SK-N-SH treated with all-trans-retinoic acid at 6 μM for 48 hours (cell line): ENCODE measurements around the gene B3GNT9.

Experiments used
- ATAC-seq: fragments of 200-7000 bp; cut with Tn5 transposase; 3 replicates; pipeline ENCODE4 v1.9.1; 2020; ENCODE audit warnings: mild to moderate bottlenecking, moderate library complexity
- ARNTL ChIP-seq: fragments of 450-650 bp; formaldehyde crosslinking; IDR thresholded peaks from 2 replicates; pipeline ENCODE4 v1.5.0; 2020; ENCODE audit warnings: low read depth, mild to moderate bottlenecking, moderate library complexity, borderline replicate concordance
- BACH2 ChIP-seq: fragments of 250-450 bp; sonication (Bioruptor Pico); IDR thresholded peaks from 2 replicates; pipeline ENCODE4 v1.9.0; 2021; ENCODE audit warnings: mild to moderate bottlenecking, borderline replicate concordance
- CREB5 ChIP-seq: fragments of 250-450 bp; sonication (Bioruptor Pico); IDR thresholded peaks from 2 replicates; pipeline ENCODE4 v1.5.1; 2020; ENCODE audit warnings: low read depth, mild to moderate bottlenecking, moderate library complexity
- CSDC2 ChIP-seq: fragments of 250-450 bp; sonication (Bioruptor Pico); IDR thresholded peaks from 2 replicates; pipeline ENCODE4 v1.5.0; 2020; ENCODE audit warnings: mild to moderate bottlenecking, moderate library complexity
- GLIS3 ChIP-seq: fragments of 250-450 bp; sonication (Bioruptor Pico); IDR thresholded peaks from 2 replicates; pipeline ENCODE4 v1.5.0; 2020; ENCODE audit warnings: mild to moderate bottlenecking, moderate library complexity
- ISL1 ChIP-seq: fragments of 250-450 bp; sonication (Bioruptor Pico); IDR thresholded peaks from 2 replicates; pipeline ENCODE4 v2.1.2; 2022; ENCODE audit warnings: mild to moderate bottlenecking, moderate library complexity
- OSR1 ChIP-seq: fragments of 250-450 bp; sonication (Bioruptor Pico); IDR thresholded peaks from 2 replicates; pipeline ENCODE4 v1.8.0; 2022; ENCODE audit warnings: moderate library complexity, mild to moderate bottlenecking, inconsistent platforms
- POU6F1 ChIP-seq: fragments of 250-450 bp; sonication (Bioruptor Pico); IDR thresholded peaks from 2 replicates; pipeline ENCODE4 v1.8.0; 2021; ENCODE audit warnings: low read depth, mild to moderate bottlenecking, moderate library complexity, borderline replicate concordance
- PPARA ChIP-seq: fragments of 250-450 bp; sonication (Bioruptor Pico); IDR thresholded peaks from 2 replicates; pipeline ENCODE4 v1.5.0; 2020; ENCODE audit warnings: mild to moderate bottlenecking, borderline replicate concordance
- SNAI2 ChIP-seq: fragments of 250-450 bp; sonication (Bioruptor Pico); IDR thresholded peaks from 2 replicates; pipeline ENCODE4 v1.5.0; 2020; ENCODE audit warnings: mild to moderate bottlenecking, moderate library complexity
- TCF4 ChIP-seq: fragments of 250-450 bp; sonication (Bioruptor Pico); IDR thresholded peaks from 2 replicates; pipeline ENCODE4 v1.8.0; 2021; ENCODE audit warnings: mild to moderate bottlenecking, moderate library complexity, borderline replicate concordance
- TOX ChIP-seq: fragments of 250-450 bp; sonication (Bioruptor Pico); IDR thresholded peaks from 2 replicates; pipeline ENCODE4 v1.8.0; 2021; ENCODE audit warnings: mild to moderate bottlenecking, moderate library complexity, borderline replicate concordance
- ZC3H10 ChIP-seq: fragments of 250-450 bp; sonication (Bioruptor Pico); IDR thresholded peaks from 2 replicates; pipeline ENCODE4 v1.5.1; 2021; ENCODE audit warnings: mild to moderate bottlenecking, moderate library complexity
- ZFP30 ChIP-seq: fragments of 450-650 bp; formaldehyde crosslinking; IDR thresholded peaks from 2 replicates; pipeline ENCODE4 v1.5.0; 2022; ENCODE audit warnings: mild to moderate bottlenecking, moderate library complexity
- ZNF565 ChIP-seq: fragments of 450-650 bp; formaldehyde crosslinking; conservative IDR thresholded peaks from 2 replicates; pipeline ENCODE4 v1.5.0; 2020; ENCODE audit warnings: low read depth, mild to moderate bottlenecking, moderate library complexity
- ZNF70 ChIP-seq: fragments of 450-650 bp; formaldehyde crosslinking; IDR thresholded peaks from 2 replicates; pipeline ENCODE4 v1.5.0; 2020; ENCODE audit warnings: mild to moderate bottlenecking, moderate library complexity
- TF ChIP-seq, protein P1 (sequence below): fragments of 250-450 bp; sonication (Bioruptor Pico); IDR thresholded peaks from 2 replicates; pipeline ENCODE4 v1.5.0; 2020; ENCODE audit warnings: mild to moderate bottlenecking, moderate library complexity
- TF ChIP-seq, protein P2 (sequence below): fragments of 250-450 bp; sonication (Bioruptor Pico); IDR thresholded peaks from 2 replicates; pipeline ENCODE4 v1.5.1; 2021; ENCODE audit warnings: mild to moderate bottlenecking, moderate library complexity
- TF ChIP-seq, protein P3 (sequence below): fragments of 250-450 bp; sonication (Bioruptor Pico); IDR thresholded peaks from 2 replicates; pipeline ENCODE4 v1.8.0; 2020; ENCODE audit warnings: mild to moderate bottlenecking, moderate library complexity, borderline replicate concordance

The B3GNT9 gene

GRCh38 chr16:67174706-67175231 is 24.0 kb upstream of the B3GNT9 start:
- TF ChIP-seq TCF4 (CRISPR knock-in tag): no peak
- TF ChIP-seq, protein P1, sequence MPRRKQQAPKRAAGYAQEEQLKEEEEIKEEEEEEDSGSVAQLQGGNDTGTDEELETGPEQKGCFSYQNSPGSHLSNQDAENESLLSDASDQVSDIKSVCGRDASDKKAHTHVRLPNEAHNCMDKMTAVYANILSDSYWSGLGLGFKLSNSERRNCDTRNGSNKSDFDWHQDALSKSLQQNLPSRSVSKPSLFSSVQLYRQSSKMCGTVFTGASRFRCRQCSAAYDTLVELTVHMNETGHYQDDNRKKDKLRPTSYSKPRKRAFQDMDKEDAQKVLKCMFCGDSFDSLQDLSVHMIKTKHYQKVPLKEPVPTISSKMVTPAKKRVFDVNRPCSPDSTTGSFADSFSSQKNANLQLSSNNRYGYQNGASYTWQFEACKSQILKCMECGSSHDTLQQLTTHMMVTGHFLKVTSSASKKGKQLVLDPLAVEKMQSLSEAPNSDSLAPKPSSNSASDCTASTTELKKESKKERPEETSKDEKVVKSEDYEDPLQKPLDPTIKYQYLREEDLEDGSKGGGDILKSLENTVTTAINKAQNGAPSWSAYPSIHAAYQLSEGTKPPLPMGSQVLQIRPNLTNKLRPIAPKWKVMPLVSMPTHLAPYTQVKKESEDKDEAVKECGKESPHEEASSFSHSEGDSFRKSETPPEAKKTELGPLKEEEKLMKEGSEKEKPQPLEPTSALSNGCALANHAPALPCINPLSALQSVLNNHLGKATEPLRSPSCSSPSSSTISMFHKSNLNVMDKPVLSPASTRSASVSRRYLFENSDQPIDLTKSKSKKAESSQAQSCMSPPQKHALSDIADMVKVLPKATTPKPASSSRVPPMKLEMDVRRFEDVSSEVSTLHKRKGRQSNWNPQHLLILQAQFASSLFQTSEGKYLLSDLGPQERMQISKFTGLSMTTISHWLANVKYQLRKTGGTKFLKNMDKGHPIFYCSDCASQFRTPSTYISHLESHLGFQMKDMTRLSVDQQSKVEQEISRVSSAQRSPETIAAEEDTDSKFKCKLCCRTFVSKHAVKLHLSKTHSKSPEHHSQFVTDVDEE (CRISPR knock-in tag): no peak
- TF ChIP-seq ZFP30 (CRISPR knock-in tag): no peak
- no peak for TF ChIP-seq ZNF565 (CRISPR knock-in tag)

DNA sequence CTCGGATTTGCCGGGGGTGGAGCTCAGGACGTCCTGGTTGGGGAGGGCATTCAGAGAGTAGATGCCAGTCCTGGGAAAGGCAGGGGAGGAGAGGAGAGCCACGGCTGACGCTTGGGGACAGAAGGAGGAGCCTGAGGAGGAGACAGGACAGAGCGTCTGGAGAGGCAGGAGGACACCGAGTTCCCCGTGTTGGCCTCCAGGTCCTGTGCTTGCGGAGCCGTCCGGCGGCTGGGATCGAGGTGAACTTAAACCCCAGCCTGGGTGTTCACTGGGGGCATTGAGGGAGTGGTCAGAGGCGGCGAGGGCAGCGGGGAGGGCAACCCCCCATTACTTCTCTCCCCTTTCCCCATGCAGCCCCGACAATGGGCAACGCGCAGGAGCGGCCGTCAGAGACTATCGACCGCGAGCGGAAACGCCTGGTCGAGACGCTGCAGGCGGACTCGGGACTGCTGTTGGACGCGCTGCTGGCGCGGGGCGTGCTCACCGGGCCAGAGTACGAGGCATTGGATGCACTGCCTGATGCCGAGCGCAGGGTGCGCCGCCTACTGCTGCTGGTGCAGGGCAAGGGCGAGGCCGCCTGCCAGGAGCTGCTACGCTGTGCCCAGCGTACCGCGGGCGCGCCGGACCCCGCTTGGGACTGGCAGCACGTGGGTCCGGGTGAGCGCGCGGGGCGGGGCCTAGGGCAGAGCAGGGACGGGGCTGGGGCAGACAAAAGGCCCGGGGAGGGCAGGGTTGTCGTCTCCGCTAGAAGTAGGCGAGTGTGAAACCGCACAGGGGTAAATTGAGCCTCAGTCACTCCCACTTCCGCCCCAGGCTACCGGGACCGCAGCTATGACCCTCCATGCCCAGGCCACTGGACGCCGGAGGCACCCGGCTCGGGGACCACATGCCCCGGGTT is 23.3 kb upstream of the B3GNT9 start:
- ATAC-seq: peak; percentile 86
- TF ChIP-seq OSR1 (CRISPR knock-in tag): no peak
- TF ChIP-seq PPARA (CRISPR knock-in tag): no peak
- TF ChIP-seq BACH2 (CRISPR knock-in tag): no peak
- TF ChIP-seq CSDC2 (CRISPR knock-in tag): no peak
- TF ChIP-seq SNAI2 (CRISPR knock-in tag): no peak
- no peak for TF ChIP-seq ISL1 (CRISPR knock-in tag)
- TF ChIP-seq ZC3H10 (CRISPR knock-in tag): no peak
- TF ChIP-seq POU6F1 (CRISPR knock-in tag): no peak
- TF ChIP-seq, protein P2, sequence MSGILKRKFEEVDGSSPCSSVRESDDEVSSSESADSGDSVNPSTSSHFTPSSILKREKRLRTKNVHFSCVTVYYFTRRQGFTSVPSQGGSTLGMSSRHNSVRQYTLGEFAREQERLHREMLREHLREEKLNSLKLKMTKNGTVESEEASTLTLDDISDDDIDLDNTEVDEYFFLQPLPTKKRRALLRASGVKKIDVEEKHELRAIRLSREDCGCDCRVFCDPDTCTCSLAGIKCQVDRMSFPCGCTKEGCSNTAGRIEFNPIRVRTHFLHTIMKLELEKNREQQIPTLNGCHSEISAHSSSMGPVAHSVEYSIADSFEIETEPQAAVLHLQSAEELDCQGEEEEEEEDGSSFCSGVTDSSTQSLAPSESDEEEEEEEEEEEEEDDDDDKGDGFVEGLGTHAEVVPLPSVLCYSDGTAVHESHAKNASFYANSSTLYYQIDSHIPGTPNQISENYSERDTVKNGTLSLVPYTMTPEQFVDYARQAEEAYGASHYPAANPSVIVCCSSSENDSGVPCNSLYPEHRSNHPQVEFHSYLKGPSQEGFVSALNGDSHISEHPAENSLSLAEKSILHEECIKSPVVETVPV: no peak

More at GRCh38 chr16:67174706-67175231, 24.0 kb upstream of the B3GNT9 start:
- no peak for ATAC-seq

GRCh38 chr16:67173323-67173722 is 22.5 kb upstream of the B3GNT9 start:
- peak; percentile 0; the same call in 2 of the 3 replicates for ATAC-seq
- TF ChIP-seq BACH2 (CRISPR knock-in tag) (no peak), ISL1 (CRISPR knock-in tag) (no peak), ZNF70 (no peak), ZFP30 (CRISPR knock-in tag) (no peak), GLIS3 (CRISPR knock-in tag) (no peak), CREB5 (CRISPR knock-in tag) (no peak), TOX (CRISPR knock-in tag) (no peak), ARNTL (no peak), ZNF565 (CRISPR knock-in tag) (no peak), OSR1 (CRISPR knock-in tag) (no peak)
- TF ChIP-seq, protein P2: no peak
- TF ChIP-seq, protein P3, sequence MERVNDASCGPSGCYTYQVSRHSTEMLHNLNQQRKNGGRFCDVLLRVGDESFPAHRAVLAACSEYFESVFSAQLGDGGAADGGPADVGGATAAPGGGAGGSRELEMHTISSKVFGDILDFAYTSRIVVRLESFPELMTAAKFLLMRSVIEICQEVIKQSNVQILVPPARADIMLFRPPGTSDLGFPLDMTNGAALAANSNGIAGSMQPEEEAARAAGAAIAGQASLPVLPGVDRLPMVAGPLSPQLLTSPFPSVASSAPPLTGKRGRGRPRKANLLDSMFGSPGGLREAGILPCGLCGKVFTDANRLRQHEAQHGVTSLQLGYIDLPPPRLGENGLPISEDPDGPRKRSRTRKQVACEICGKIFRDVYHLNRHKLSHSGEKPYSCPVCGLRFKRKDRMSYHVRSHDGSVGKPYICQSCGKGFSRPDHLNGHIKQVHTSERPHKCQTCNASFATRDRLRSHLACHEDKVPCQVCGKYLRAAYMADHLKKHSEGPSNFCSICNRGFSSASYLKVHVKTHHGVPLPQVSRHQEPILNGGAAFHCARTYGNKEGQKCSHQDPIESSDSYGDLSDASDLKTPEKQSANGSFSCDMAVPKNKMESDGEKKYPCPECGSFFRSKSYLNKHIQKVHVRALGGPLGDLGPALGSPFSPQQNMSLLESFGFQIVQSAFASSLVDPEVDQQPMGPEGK (CRISPR knock-in tag): no peak
